DOHH2 (cell line): ENCODE measurements around the gene NAT10.

Experiments used
- EZH2phosphoT487 ChIP-seq: fragments of 200-600 bp; sonication (generic); IDR thresholded peaks from 2 replicates; pipeline ENCODE4 v1.6.1; 2017; ENCODE audit warnings: borderline replicate concordance, mild to moderate bottlenecking, antibody characterized with exemption, low read length, moderate library complexity, mixed read lengths
- TF ChIP-seq, protein P1 (sequence below): fragments of 200-600 bp; sonication (generic); IDR thresholded peaks from one replicate; pipeline ENCODE4 v1.5.1; 2014; ENCODE audit warnings: antibody characterized with exemption, mild to moderate bottlenecking, low read depth, low read length; ENCODE audit not compliant: poor library complexity, severe bottlenecking

DNA sequence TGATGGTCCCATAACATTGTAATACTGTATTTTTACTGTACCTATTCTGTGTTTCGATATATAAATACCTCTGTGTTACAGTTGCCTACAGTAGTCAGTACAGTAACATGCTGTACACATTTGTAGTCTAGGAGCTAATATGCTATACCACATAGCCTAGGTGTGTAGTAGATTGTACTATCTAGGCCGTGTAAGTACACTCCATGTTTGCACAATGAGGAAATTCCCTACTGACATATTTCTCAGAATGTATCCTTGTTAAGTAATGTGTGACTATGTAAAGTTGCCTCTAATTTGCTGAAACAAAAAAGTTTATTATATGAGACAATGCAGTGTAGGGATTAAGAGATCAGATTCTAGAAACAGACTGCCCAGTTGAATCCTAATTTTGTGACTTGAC lies 32.6 kb upstream of the NAT10 start:
- TF ChIP-seq, protein P1, sequence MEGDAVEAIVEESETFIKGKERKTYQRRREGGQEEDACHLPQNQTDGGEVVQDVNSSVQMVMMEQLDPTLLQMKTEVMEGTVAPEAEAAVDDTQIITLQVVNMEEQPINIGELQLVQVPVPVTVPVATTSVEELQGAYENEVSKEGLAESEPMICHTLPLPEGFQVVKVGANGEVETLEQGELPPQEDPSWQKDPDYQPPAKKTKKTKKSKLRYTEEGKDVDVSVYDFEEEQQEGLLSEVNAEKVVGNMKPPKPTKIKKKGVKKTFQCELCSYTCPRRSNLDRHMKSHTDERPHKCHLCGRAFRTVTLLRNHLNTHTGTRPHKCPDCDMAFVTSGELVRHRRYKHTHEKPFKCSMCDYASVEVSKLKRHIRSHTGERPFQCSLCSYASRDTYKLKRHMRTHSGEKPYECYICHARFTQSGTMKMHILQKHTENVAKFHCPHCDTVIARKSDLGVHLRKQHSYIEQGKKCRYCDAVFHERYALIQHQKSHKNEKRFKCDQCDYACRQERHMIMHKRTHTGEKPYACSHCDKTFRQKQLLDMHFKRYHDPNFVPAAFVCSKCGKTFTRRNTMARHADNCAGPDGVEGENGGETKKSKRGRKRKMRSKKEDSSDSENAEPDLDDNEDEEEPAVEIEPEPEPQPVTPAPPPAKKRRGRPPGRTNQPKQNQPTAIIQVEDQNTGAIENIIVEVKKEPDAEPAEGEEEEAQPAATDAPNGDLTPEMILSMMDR, result no peak
- no peak for TF ChIP-seq EZH2phosphoT487
